Measurements from ENCODE around the gene EMILIN3.

EMILIN3 gene

DNA sequence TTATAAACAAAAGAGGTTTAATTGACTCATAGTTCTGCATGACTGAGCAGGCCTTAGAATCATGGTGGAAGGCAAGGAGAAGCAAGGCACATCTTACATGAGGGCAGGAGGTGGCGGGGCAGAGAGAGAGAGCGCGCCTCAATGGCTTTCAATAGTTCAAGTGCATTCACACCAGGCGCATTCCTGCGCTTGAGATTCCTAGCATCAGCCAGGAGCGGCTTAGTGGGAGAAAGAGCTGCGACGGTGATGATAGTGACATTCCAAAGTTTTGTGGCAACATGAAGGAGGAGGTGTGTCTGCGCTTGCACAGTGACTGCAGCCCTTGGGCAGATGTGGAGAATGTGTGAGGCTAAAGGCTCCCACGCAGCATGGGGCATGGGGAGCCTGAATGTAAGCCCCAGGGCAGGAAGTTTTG is 25.0 kb upstream of the EMILIN3 start:
- TF ChIP-seq, protein P1, sequence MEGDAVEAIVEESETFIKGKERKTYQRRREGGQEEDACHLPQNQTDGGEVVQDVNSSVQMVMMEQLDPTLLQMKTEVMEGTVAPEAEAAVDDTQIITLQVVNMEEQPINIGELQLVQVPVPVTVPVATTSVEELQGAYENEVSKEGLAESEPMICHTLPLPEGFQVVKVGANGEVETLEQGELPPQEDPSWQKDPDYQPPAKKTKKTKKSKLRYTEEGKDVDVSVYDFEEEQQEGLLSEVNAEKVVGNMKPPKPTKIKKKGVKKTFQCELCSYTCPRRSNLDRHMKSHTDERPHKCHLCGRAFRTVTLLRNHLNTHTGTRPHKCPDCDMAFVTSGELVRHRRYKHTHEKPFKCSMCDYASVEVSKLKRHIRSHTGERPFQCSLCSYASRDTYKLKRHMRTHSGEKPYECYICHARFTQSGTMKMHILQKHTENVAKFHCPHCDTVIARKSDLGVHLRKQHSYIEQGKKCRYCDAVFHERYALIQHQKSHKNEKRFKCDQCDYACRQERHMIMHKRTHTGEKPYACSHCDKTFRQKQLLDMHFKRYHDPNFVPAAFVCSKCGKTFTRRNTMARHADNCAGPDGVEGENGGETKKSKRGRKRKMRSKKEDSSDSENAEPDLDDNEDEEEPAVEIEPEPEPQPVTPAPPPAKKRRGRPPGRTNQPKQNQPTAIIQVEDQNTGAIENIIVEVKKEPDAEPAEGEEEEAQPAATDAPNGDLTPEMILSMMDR (IDR thresholded peaks at IDR 0.05; ENCODE audit: low read depth, low read length): no peak
- no peak overlapping the region for H3K4me3 ChIP-seq (ENCODE audit: low read depth, low read length)

DNA sequence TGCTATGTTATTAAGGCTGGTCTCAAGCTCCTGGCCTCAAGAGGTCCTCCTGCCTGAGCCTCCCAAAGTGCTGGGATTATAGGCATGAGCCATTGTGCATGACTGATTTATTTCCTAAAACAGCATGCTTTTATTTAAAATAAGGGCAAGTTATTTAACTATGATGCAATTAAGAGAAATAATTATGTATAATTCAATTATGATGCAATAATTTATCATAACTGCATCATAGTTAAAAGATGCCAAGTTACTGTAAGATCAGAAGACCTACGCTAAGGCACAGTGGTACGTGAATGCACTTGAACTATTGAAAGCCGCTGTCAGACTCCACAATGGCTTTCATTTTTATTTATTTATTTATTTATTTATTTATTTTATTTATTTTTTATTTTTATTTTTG is 24.3 kb upstream of the EMILIN3 start:
- TF ChIP-seq, protein P1 (IDR thresholded peaks at IDR 0.05; ENCODE audit: low read depth, low read length): no peak
- H3K4me3 ChIP-seq (ENCODE audit: low read depth, low read length): no peak overlapping the region

DNA sequence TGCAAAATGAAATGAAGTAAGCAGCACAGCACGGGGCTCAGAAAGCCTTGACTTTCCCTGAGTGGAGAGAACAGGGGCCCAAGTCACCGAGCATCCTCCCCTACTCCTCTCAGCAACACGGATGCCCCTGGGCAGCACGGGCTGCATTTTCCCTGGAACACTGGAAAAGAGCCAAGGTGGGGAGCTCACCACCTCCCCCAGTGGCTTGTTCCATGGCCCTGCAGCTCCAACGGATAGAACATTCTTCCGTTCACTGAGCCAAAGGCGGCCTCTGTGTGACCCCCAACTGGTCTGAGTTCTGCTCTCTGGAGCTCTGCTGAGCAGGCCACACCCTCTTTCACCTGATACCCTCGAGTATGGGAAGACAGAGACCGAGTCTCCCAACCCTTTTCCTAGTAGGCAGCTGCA is 20.8 kb upstream of the EMILIN3 start:
- TF ChIP-seq, protein P1 (IDR thresholded peaks at IDR 0.05; ENCODE audit: low read depth, low read length): no peak

DNA sequence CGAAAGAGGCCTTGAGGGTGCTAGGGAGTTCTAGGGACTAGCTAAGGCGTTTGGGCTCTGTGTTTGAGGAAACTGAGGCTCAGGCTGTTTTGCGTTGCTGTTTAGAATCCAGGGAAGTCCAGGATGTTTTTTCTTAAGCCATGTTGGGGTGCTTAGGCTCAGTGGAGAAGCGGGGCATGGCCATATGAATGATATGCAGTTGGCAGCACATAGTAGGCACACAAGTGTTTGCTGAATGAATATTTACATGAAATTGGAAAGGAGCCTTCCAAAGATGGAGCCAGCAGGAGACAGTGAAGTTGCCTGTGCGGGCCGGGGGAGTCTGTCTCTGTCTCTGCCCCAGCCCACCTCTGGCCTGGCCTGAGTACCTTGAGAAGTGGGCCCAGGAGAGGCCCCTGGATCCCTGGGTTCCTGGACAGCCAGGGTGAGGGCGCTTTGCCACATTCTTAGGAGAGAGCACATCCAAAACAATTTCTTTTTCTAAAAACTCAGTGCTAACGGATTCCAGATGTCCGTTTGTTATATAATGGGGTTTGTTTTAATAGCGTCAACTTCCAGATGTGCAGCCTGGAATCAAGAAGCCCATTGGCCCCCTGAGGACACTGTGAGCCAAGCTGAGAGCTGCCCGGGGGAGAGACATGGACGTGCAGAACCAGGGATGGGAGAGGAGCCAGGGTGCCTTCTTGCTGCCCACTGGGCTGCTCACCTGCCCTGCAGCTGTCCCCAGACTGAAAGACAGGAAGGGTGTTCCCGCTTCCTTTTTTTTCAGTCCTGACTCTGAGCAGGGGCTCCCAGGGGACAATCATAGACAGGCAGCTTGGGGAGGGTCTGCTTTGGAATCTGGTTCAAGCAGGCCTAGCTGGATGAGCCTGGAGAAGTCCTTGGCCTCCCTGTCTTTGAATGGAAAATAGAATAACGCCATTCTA is 20.1 kb upstream of the EMILIN3 start:
- TF ChIP-seq, protein P1 (IDR thresholded peaks at IDR 0.05; ENCODE audit: low read depth, low read length): no peak
- H3K4me3 ChIP-seq (ENCODE audit: low read depth, low read length): no peak overlapping the region

More for the DNA sequence above, 20.8 kb upstream of the EMILIN3 start:
- H3K4me3 ChIP-seq (ENCODE audit: low read depth, low read length): no peak overlapping the region

DNA sequence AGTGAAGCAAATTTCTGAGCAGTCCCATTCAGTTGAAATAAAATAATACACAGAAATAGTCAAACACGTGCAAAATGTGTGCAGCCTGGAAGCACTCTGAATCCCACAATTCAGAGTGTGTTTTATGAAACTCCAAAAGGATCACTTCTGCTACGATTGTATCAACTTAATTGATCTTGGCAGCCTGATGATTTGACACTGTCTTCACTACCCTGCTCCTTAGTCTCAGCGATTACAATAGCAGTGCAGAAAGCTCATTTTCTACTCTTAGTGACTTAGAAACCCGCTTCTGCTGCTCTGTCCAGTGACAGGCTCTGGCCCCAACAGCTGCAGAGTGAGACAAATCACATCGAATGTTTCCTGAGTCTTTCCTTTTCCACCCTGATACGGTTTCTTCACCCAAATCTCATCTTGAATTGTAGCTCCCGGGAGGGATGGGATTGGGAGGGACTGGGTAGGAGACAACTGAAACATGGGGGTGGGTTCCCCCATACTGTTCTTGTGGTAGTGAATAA is 16.2 kb upstream of the EMILIN3 start:
- no peak overlapping the region for H3K4me3 ChIP-seq (ENCODE audit: low read depth, low read length)
- TF ChIP-seq, protein P1 (IDR thresholded peaks at IDR 0.05; ENCODE audit: low read depth, low read length): no peak

DNA sequence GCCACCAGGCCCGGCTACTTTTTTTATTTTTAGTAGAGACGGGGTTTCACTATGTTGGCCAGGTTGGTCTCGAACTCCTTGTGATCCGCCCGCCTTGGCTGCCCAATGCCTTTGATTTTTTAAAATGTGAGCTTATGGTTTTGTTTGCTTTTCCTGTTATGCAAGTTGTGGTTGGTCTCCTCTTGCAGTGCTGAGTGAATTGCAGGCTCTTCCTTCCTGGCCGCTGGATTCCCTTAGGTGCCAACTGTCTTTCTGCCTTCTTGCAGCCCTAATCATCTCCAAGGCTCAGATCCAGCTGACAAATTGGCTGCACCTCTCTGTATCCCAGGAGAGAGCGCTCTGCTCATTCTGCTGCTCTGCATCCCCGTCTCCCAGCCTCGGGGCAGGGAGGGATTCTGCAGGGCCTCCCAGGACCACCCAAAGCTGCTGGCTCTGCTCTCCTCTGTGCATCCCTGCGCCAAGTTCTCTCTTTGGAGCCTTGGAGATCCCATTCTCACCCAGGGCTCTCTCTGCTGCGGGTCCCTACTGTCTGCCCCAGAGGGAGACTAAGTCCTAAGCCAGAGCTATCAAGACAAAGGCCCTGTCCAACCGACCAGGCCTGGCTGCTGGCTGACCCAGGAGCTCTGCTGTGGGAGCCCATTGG is 14.1 kb upstream of the EMILIN3 start:
- no peak overlapping the region for H3K4me3 ChIP-seq (ENCODE audit: low read depth, low read length)
- TF ChIP-seq, protein P1 (IDR thresholded peaks at IDR 0.05; ENCODE audit: low read depth, low read length): no peak

DNA sequence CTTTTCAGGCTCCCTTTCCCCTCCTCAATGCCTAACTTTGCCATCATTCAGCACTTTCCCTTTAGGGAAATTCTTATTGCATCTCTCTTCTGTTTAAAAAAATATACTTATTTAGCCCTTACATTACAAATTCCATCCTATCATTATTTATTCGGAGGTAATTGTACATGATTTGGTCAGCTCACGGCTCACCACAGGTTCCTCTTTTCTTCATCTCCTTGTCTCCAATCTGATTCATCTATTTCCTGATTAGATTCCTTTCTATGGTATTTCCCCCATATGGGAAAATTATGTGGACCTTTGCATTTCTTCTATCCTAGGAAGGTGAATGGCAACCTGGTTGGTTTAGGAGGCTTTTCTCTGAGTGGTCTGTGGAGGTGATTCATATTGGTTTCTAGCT is 12.9 kb upstream of the EMILIN3 start:
- H3K4me3 ChIP-seq (ENCODE audit: low read depth, low read length): no peak overlapping the region
- TF ChIP-seq, protein P1 (IDR thresholded peaks at IDR 0.05; ENCODE audit: low read depth, low read length): no peak

Measured in WI38 (cell line).